HepG2 (cell line): ENCODE measurements around the gene ERBB4. TPM values are rescaled to one million over a fixed set of nuclear protein-coding genes. Genes with fewer than 3 reads are reported as not detected.

Experiments
- ATAC-seq: fragments of 200-7000 bp; cut with Tn5 transposase; 3 replicates; pipeline ENCODE4 v1.9.1; 2020; ENCODE audit warnings: mild to moderate bottlenecking, moderate library complexity
- BruUV-seq: library from RNA; stranded (reverse); fragments of 400-500 nt; replicated peaks from 2 replicates; lab custom pipeline; 2021; lab: Mats Ljungman, UMichigan
- CTCF ChIA-PET: fragments of 300-600 bp; formaldehyde crosslinking; extraction: SDS; loops from one replicate; lab custom pipeline; 2021; ENCODE audit warnings: low total read pairs, inconsistent platforms, low intra/inter-chr PET ratio; lab: Yijun Ruan, JAX
- POLR2A ChIA-PET: fragments of 350-600 bp; sonication (Branson Sonifier 250); formaldehyde crosslinking; loops from one replicate; lab custom pipeline; 2020; ENCODE audit warnings: antibody characterized with exemption, inconsistent platforms; lab: Yijun Ruan, JAX
- DNase-seq: peaks from one replicate; pipeline ENCODE4 v3.0.0-alpha.2; 2015; ENCODE audit warnings: low spot score
- FAIRE-seq: peaks from 3 replicates; lab custom pipeline; 2011; peaks lifted over from hg19 to GRCh38; lab: Jason Lieb, UNC
- H2AFZ ChIP-seq: one replicate; pipeline ENCODE4 v1.6.1; 2011; ENCODE audit warnings: low read length, inconsistent platforms
- H3K27ac ChIP-seq: fragments of 300-600 bp; 3 replicates; pipeline ENCODE4 v1.8.0; 2011; ENCODE audit warnings: mixed run types, mild to moderate bottlenecking, mixed read lengths, low read length, inconsistent platforms; ENCODE audit not compliant: insufficient read depth; ENCODE audit errors: extremely low read length
- H3K27me3 ChIP-seq, 2 experiments: fragments of 200-600 bp in 1 of 2; 2 replicates in 1 of 2; 3 replicates in 1 of 2; pipeline versions ENCODE4 v1.6.0 to v1.8.0; 2011; ENCODE audit warnings: low read length in 2 of 2, mild to moderate bottlenecking in 2 of 2, moderate library complexity in 2 of 2, inconsistent platforms in 1 of 2; ENCODE audit not compliant: insufficient read depth in 2 of 2, control insufficient read depth in 1 of 2
- H3K36me3 ChIP-seq, 2 experiments: fragments of 200-600 bp in 1 of 2; replicated peaks in 1 of 2; 2 replicates in 1 of 2; 3 replicates in 1 of 2; pipeline versions ENCODE4 v1.5.1 to v1.8.0; 2011; ENCODE audit warnings: low read length in 2 of 2, inconsistent platforms in 1 of 2; ENCODE audit not compliant: insufficient read depth in 2 of 2, control insufficient read depth in 1 of 2
- H3K4me1 ChIP-seq: 2 replicates; pipeline ENCODE4 v1.5.1; 2012; ENCODE audit warnings: low read length, inconsistent platforms; ENCODE audit not compliant: insufficient read depth
- H3K4me2 ChIP-seq: 2 replicates; pipeline ENCODE4 v1.6.0; 2011; ENCODE audit warnings: low read depth, low read length, inconsistent platforms
- H3K4me3 ChIP-seq, 3 experiments: fragments of 200-600 bp in 1 of 3; sonication (generic), shearing (Covaris generic) in 1 of 3; replicated peaks in 1 of 3; 2 replicates each; pipeline ENCODE4 v1.5.1; 2011 to 2016; ENCODE audit warnings: low read length in 3 of 3, inconsistent platforms in 2 of 3, low read depth in 2 of 3, mild to moderate bottlenecking in 2 of 3, control low read depth in 1 of 3, mixed read lengths in 1 of 3; ENCODE audit not compliant: insufficient read depth in 1 of 3
- H3K79me2 ChIP-seq: one replicate; pipeline ENCODE4 v1.6.1; 2011; ENCODE audit warnings: low read length, inconsistent platforms; ENCODE audit not compliant: insufficient read depth
- H3K9ac ChIP-seq: 2 replicates; pipeline ENCODE4 v1.6.0; 2011; ENCODE audit warnings: mild to moderate bottlenecking, low read depth, low read length, inconsistent platforms; ENCODE audit not compliant: insufficient read depth
- H3K9me3 ChIP-seq: 2 replicates; pipeline ENCODE4 v1.5.1; 2012; ENCODE audit warnings: mild to moderate bottlenecking, low read length
- H4K20me1 ChIP-seq: 2 replicates; pipeline ENCODE4 v1.6.0; 2011; ENCODE audit warnings: inconsistent platforms, mild to moderate bottlenecking, low read length, moderate library complexity; ENCODE audit not compliant: insufficient read depth
- MXI1 ChIP-seq: IDR thresholded peaks from 3 replicates; pipeline ENCODE4 v1.6.1; 2012; ENCODE audit warnings: low read depth, low read length, inconsistent platforms, borderline replicate concordance
- SPEN ChIP-seq: sonication (generic); formaldehyde crosslinking; IDR thresholded peaks from 2 replicates; pipeline ENCODE4 v1.5.1; 2020; ENCODE audit warnings: low read depth, mild to moderate bottlenecking, missing genetic modification reagents
- ZNF12 ChIP-seq: sonication (generic); formaldehyde crosslinking; IDR thresholded peaks from 2 replicates; pipeline ENCODE4 v1.5.0; 2020; ENCODE audit warnings: missing genetic modification reagents
- ZNF260 ChIP-seq: sonication (generic); formaldehyde crosslinking; IDR thresholded peaks from 2 replicates; pipeline ENCODE4 v1.4.0; 2020; ENCODE audit warnings: missing genetic modification reagents, low read depth, mild to moderate bottlenecking, borderline replicate concordance
- ZNF772 ChIP-seq: sonication (generic); formaldehyde crosslinking; IDR thresholded peaks from 2 replicates; pipeline ENCODE4 v1.5.0; 2020; ENCODE audit warnings: mild to moderate bottlenecking, missing genetic modification reagents
- ZNF891 ChIP-seq: sonication (generic); formaldehyde crosslinking; IDR thresholded peaks from 2 replicates; pipeline ENCODE4 v1.5.0; 2020; ENCODE audit warnings: mild to moderate bottlenecking, missing genetic modification reagents
- ZSCAN25 ChIP-seq: sonication (generic); formaldehyde crosslinking; IDR thresholded peaks from 2 replicates; pipeline ENCODE4 v1.8.0; 2022; ENCODE audit warnings: mild to moderate bottlenecking, missing genetic modification reagents
- WGBS: methylation state at CpG from one replicate; pipeline ENCODE4 v1.1.6; 2017; ENCODE audit warnings: low lambda C conversion rate; 5-methylcytosine and 5-hydroxymethylcytosine counted together
- in situ Hi-C: cut with HindIII; loops from 2 replicates; pipeline ENCODE4 v1.10.0; 2017; ENCODE audit warnings: low pct_unique_long_range_greater_than_20kb; ENCODE audit not compliant: extremely low pct_ligation_motif_present
- intact Hi-C: fragments of 100-400 bp; cut with micrococcal nuclease; formaldehyde crosslinking; loops from one replicate; pipeline ENCODE4 v1.10.0; 2022; ENCODE audit not compliant: unreplicated experiment
- polyA plus RNA-seq, 8 experiments: library from polyadenylated mRNA; depleted of rRNA in 3 of 8; stranded (reverse) in 7 of 8; unstranded in 1 of 8; fragments of >200 nt; fragmentation: Illumina TruSeq in 4 of 8; extraction: Trizol in 4 of 8; gene quantifications; 2 replicates each; pipeline versions ENCODE4 v1.2.1 to v1.2.3, GENCODE V29; 2011 to 2016; ENCODE audit warnings: low read depth in 4 of 8, missing spikeins in 1 of 8, mixed read lengths in 1 of 8; ENCODE audit not compliant: insufficient read depth in 1 of 8
- total RNA-seq, 5 experiments: library from RNA; depleted of rRNA; stranded (reverse); fragments of >200 nt; fragmentation: Illumina TruSeq; extraction: Trizol; gene quantifications; 2 replicates each; pipeline ENCODE4 v1.2.3, GENCODE V29; 2016; ENCODE audit warnings: low read depth in 1 of 5
- TF ChIP-seq, protein P1 (sequence below): sonication (generic); formaldehyde crosslinking; IDR thresholded peaks from 2 replicates; pipeline ENCODE4 v1.4.0; 2020; ENCODE audit warnings: missing genetic modification reagents; ENCODE audit errors: not compliant biosample characterization
- TF ChIP-seq, protein P2 (sequence below): sonication (generic); formaldehyde crosslinking; IDR thresholded peaks from one replicate; pipeline ENCODE4 v1.5.1; 2020; ENCODE audit warnings: mild to moderate bottlenecking, missing genetic modification reagents; ENCODE audit errors: not compliant biosample characterization

The ERBB4 gene
- total and polyA plus RNA-seq, 2 of the 13 experiments (the other 11 are each of a cell fraction or from before 2014, with no cell fraction given), result not detected

DNA sequence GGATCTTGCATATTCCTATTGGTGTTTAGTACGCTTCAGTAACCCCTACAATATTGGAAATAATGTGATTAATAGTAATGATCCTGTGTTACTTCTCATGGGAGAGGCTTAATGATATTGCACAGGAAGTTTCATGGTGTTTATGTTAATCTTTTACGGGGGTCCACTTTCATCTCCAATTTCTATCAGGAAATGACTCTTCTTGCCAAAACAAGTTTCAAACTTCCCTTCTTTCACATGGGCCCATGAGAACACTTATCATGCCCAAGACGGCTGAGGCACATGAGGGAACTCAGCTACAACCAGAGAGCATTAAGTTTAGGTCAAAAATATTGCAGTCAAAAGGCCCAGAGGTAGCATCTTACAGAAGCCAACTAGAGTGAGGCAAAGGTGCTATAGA lies 7.6 kb downstream of the ERBB4 start:
- H3K4me1 ChIP-seq, result no peaks in the 10 kb centered on the region
- H3K27me3 ChIP-seq, result peaks cover 0 to 4% of the 10 kb centered on the region in 2 experiments; a peak in 2 of 5 replicates
- no peak for FAIRE-seq
- WGBS, result 0% methylated on average over 3 of the region's 3 CpGs
- no peak overlapping the region for H3K27ac ChIP-seq
- intact Hi-C loops, result no loop called here
- BruUV-seq, result no TSS peak
- POLR2A ChIA-PET, result no interaction called here
- H3K36me3 ChIP-seq, result no peaks in the 10 kb centered on the region
- no peak for DNase-seq
- H3K9me3 ChIP-seq, result no peaks in the 10 kb centered on the region
- in situ Hi-C loops, result no loop called here
- no peak for ATAC-seq
- no peak overlapping the region for H3K4me2 ChIP-seq
- H3K79me2 ChIP-seq, result no peaks in the 10 kb centered on the region
- no peak overlapping the region for H2AFZ ChIP-seq
- H3K9ac ChIP-seq, result no peak overlapping the region
- CTCF ChIA-PET, result no interaction called here
- no peak overlapping the region for H3K4me3 ChIP-seq
- H4K20me1 ChIP-seq, result no peaks in the 10 kb centered on the region
- TF ChIP-seq SPEN (no peak), ZNF12 (CRISPR knock-in tag) (no peak), ZNF772 (CRISPR knock-in tag) (no peak), ZNF260 (no peak), ZSCAN25 (no peak), MXI1 (no peak), ZNF891 (CRISPR knock-in tag) (no peak)
- TF ChIP-seq, protein P1, sequence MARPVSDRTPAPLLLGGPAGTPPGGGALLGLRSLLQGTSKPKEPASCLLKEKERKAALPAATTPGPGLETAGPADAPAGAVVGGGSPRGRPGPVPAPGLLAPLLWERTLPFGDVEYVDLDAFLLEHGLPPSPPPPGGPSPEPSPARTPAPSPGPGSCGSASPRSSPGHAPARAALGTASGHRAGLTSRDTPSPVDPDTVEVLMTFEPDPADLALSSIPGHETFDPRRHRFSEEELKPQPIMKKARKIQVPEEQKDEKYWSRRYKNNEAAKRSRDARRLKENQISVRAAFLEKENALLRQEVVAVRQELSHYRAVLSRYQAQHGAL, result no peak
- TF ChIP-seq, protein P2, sequence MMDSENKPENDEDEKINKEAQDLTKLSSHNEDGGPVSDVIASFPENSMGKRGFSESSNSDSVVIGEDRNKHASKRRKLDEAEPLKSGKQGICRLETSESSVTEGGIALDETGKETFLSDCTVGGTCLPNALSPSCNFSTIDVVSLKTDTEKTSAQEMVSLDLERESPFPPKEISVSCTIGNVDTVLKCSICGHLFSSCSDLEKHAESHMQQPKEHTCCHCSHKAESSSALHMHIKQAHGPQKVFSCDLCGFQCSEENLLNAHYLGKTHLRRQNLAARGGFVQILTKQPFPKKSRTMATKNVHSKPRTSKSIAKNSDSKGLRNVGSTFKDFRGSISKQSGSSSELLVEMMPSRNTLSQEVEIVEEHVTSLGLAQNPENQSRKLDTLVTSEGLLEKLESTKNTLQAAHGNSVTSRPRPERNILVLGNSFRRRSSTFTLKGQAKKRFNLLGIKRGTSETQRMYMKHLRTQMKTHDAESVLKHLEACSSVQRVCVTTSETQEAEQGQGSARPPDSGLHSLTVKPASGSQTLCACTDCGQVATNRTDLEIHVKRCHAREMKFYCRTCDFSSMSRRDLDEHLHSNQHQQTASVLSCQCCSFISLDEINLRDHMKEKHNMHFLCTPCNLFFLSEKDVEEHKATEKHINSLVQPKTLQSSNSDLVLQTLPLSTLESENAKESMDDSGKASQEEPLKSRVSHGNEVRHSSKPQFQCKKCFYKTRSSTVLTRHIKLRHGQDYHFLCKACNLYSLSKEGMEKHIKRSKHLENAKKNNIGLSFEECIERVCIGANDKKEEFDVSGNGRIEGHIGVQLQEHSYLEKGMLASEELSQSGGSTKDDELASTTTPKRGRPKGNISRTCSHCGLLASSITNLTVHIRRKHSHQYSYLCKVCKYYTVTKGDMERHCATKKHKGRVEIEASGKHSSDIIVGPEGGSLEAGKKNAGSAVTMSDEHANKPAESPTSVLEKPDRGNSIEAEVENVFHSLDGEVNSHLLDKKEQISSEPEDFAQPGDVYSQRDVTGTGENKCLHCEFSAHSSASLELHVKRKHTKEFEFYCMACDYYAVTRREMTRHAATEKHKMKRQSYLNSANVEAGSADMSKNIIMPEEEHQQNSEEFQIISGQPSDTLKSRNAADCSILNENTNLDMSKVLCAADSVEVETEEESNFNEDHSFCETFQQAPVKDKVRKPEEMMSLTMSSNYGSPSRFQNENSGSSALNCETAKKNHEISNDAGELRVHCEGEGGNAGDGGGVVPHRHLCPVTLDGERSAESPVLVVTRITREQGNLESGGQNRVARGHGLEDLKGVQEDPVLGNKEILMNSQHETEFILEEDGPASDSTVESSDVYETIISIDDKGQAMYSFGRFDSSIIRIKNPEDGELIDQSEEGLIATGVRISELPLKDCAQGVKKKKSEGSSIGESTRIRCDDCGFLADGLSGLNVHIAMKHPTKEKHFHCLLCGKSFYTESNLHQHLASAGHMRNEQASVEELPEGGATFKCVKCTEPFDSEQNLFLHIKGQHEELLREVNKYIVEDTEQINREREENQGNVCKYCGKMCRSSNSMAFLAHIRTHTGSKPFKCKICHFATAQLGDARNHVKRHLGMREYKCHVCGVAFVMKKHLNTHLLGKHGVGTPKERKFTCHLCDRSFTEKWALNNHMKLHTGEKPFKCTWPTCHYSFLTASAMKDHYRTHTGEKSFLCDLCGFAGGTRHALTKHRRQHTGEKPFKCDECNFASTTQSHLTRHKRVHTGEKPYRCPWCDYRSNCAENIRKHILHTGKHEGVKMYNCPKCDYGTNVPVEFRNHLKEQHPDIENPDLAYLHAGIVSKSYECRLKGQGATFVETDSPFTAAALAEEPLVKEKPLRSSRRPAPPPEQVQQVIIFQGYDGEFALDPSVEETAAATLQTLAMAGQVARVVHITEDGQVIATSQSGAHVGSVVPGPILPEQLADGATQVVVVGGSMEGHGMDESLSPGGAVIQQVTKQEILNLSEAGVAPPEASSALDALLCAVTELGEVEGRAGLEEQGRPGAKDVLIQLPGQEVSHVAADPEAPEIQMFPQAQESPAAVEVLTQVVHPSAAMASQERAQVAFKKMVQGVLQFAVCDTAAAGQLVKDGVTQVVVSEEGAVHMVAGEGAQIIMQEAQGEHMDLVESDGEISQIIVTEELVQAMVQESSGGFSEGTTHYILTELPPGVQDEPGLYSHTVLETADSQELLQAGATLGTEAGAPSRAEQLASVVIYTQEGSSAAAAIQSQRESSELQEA (CRISPR knock-in tag), result no peak
